NCI-H1105 treated with DMSO at 0.1 percent for 48 hours (cell line): ENCODE results near the gene ZC3H4.

ENCODE experiments used
- DNase-seq: peaks from one replicate; lab custom pipeline; 2025; lab: John Stamatoyannopoulos, UW

ZC3H4 gene

DNA sequence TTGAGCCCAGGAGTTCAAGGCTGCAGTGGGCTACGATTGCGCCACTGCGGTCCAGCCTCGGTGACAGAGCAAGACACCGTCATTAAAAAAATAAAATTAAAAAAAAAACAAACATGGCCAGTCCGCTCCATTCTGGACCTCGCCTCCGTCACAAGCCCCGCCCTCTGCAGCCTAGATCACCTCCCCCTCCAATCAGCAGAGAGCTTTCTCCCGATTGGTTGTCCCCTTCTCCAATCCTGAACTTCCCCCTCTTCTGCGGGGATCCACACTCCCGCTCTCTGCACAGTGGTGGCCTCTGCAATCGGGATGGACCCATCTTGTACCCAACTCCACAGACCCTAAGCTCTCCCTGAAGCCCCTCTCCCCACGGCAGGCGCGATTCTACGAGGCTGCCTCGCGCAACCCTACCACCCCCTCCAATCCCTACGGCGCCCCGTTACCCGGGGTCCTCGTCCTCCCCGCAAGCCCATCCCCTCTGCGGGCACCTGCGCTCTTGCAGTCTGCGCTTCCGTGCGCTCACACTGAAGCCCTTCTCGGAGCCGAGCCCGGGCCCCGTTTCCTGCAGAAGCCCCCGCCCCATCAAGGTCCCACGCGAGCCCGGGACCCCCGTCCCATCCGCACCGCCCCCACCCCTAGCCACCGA is 65.7 kb downstream of the ZC3H4 start:
- DNase-seq, result peak; percentile 75

DNA sequence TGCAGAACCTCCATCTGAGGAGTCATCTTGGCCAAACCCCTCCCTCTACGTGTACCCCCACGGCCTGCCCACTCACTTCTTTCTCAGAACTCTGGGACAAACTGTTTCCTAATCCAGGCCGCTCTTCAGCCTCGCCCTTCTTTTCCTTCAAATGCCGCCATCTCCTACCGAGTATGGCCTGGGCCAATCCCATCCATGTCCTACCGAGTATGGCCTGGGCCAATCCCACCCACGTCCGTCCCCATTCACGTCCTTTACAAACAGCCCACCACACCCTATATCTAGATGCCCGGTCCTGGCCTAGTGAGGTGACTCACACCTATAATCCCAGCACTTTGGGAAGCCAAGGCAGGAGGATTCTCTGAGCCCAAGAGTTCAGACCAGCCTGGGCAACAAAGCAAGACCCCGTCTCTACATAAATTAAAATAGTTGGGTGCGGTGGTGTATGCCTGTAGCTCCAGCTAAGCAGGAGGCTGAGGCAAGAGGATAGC is 66.3 kb downstream of the ZC3H4 start:
- no peak for DNase-seq

- DNase-seq, result no peak
These were observed 67.6 kb downstream of the ZC3H4 start for GRCh38 chr19:47045867-47046470.

DNA sequence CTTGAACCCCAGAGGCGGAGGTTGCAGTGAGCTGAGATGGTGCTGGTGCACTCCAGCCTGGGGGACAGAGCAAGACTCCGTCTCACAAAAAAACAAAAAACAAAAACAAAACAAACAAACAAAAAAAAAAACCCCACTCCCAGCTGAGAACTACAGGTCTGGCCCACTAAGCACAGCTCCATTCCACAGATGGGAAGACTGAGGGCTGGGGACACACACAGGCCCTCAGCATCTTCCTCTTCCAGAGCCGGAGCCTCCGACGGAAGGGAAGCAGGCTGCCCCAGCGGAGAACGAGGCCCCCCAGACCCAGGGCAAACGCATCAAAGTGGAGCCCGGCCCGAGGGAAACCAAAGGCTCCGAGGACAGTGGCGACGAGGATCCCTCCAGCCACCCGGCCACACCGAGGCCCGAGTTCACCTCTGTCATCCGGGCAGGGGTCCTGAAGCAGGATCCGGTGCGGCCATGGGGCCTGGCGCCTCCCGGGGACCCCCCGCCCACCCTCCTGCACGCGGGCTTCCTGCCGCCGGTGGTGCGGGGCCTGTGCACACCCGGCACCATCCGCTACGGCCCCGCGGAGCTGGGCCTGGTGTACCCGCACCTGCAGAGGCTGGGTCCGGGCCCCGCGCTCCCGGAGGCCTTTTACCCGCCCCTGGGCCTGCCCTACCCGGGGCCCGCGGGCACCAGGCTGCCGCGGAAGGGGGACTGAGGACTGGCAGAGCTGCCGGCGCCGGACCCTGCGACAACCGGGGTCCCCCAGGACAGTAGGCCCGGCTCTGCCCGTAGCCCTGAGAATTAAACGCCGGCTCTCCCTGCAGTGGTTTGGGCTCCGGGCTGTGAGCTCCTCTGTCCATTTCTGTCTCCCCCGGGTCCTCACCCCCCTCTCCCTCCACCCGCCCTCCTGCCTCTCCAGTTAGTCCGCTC is 68.4 kb downstream of the ZC3H4 start:
- DNase-seq, result no peak

GRCh38 chr19:47040869-47041268 is 72.7 kb downstream of the ZC3H4 start:
- no peak for DNase-seq

DNA sequence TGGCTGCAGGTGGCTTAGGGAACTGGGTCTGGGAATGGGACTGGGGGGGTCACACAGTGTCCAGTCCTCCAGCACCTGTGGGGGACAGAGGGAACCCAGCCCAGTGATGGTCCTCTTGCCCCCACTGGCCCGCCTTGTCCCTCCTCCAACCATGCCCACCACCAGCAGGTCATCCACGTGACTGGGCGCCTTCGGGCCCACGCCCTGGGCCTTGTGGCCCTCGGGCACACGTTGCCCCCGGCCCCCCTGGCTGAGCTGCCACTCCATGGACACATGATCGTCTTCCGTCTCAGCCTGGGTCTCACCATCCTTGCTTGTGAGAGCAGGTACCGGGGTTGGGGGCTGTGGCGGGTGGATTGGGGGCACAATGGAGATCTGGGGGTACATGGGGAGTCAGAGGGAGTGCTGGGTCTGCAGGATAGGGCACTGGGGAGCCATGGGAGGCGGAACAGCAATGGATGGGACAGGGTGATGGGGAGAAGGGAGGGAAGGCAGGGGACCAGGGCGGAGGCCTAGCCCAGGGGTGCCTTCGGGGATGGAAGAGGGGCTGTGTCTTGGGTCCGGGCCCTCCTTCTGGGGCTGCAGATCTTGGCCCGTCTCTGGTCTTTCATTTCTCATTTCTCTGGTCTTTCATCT is 74.2 kb downstream of the ZC3H4 start:
- DNase-seq, result no peak

- no peak for DNase-seq
These were observed 75.8 kb downstream of the ZC3H4 start for GRCh38 chr19:47037766-47038165.

- peak; percentile 76 for DNase-seq
These were observed 77.4 kb downstream of the ZC3H4 start for GRCh38 chr19:47036097-47036651.

- DNase-seq, result peak; percentile 86
These were observed 78.2 kb downstream of the ZC3H4 start for GRCh38 chr19:47035127-47036096.

DNA sequence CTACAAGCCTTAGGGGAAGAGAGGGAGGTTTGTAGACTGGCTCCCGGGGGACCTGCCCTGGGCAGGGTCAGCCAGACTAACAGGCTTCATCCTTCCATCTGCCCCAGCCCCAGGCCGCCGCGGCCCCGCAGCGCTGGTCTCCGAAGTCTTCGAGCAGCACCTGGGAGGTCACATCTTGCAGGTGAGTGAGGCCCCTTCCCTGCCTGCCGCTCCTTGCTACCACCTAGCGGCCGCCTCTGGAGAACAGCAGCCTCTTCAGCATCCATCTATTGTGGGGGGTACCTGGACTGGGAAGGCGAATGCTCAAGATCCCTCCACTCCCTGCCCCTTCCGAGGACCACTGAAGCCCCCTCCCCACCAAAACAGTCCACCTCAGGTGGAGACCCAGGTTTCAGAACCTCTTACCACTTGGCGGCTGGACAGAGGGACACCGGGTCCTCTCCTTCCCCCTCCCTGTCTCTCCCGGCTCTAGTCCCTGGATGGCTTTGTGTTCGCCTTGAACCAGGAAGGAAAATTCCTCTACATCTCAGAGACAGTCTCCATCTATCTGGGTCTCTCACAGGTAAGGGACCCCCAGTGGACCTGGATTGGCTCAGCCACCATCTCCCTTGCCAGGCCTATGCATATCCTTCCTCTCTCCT is 81.3 kb downstream of the ZC3H4 start:
- DNase-seq, result peak; percentile 67

- peak; percentile 49 for DNase-seq
These were observed 85.4 kb downstream of the ZC3H4 start for GRCh38 chr19:47028195-47028601.

DNA sequence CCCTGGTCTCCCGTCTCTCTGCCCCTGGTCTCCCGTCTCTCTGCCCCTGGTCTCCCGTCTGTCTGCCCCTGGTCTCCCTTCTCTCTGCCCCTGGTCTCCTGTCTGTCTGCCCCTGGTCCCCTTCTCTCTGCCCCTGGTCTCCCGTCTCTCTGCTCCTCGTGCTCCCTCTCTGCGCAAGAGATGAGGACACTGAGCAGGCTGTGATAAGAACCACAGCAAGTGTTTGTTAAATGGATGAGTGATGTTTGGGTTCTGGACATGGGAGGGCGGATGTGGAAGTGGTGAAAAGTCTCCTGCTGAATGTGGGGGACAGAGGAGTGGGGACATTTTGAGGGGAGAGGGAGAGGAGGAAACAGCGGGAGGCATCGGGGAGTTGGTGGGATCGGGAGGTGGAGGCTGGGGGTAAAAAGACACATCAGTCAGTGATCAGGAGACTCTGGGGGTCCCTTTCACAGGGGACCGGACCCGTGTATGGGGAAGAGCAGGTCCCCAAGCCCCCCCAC is 85.9 kb downstream of the ZC3H4 start:
- no peak for DNase-seq

DNA sequence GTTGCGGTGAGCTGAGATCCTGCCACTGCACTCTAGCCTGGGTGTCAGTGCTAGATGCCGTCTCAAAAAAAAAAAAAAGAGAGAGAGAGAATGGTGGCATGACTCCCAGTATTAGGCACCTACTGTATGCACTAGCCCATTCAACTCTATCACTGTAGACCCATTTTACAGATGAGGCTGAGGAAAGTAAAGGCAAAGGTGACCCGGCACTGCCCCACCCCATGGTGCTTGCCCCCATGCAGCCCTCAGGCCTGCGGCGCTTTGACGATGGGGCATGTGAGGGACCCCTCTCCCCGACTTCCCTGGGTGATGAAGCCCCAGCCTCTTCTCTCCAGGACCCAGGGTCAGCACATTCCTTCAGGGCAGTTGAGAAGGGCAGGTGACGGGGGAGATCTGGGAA is 86.7 kb downstream of the ZC3H4 start:
- DNase-seq, result no peak

- DNase-seq, result no peak
These were observed 87.4 kb downstream of the ZC3H4 start for GRCh38 chr19:47026156-47026555.

GRCh38 chr19:47024502-47024901 is 89.1 kb downstream of the ZC3H4 start:
- no peak for DNase-seq

- DNase-seq, result peak; percentile 56
These were observed 90.2 kb downstream of the ZC3H4 start for GRCh38 chr19:47023448-47023794.

DNA sequence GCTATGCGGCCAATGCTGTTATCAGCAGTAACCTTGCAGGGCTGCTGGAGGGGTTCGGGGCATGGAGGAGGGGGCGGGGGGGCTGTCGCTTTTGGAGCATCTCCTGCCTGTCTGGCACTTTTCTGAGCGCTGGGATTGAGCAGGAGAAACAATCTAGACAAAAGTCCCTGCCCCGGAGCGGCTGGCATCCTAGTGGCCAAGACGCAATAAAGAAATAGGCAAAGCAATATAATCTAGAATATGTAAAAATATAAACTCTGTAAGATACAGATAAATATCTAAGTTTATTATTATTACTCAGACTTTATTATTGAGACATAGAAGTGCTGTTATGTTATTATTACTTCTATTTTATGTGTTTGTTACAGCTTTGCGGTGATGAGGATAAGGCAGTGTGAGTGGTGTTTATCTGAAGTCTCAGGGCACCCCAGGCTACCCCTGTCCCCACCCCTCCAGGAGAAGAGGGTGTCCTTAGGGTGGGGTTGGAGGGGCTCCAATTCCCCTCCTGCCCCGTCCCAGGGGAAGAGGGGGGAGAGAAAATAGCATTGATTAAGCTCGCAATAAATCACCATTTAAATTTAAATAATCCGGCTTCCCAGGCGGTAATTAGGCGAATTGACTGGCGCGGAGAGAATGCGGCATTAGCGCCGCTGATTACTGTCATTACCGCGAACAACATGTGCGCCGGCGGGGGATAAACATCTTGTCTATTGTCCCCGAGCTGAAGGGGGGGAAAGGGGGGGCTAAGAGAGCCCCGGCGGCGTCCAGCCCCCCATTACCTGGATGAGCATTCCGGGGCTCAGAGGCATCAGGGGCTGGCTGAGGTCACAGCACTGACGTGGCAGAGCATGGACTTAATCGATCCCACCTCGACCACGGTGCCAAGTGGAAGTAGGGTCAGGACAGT is 90.8 kb downstream of the ZC3H4 start:
- peak; percentile 67 for DNase-seq

- DNase-seq, result no peak
These were observed 91.4 kb downstream of the ZC3H4 start for GRCh38 chr19:47022140-47022536.

DNA sequence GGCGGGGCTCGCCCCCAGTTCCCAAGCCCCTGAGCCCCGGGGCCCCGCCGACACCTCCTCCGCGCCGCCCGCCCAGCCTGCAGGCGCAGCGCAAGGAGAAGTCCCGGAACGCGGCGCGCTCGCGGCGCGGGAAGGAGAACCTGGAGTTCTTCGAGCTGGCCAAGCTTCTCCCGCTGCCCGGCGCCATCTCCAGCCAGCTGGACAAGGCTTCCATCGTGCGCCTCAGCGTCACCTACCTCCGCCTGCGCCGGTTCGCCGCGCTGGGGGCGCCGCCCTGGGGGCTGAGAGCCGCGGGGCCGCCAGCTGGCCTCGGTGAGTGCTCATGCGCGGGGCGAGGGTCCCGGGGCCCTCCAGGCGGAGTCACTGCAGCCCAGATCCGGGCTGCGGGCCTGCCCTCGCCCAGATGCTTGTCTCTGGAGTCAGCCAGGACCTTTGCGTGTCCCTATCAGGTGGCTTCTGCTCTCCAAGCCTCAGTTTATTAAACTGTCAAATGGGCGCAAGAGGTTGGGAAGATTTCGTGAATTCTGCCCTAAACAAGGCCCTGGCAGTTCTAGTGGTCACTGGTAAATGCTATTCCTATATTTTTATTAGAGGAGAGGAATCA is 91.9 kb downstream of the ZC3H4 start:
- DNase-seq, result no peak
